OCI-LY1 (cell line): ENCODE data around the gene C1GALT1C1L.

Source experiments
- H2AFZ ChIP-seq: fragments of 200-600 bp; sonication (generic), shearing (Covaris generic); 2 replicates; pipeline ENCODE4 v1.6.0; 2014; ENCODE audit warnings: antibody characterized with exemption, mild to moderate bottlenecking, low read length
- H3F3A ChIP-seq: fragments of 200-600 bp; sonication (generic), shearing (Covaris generic); 2 replicates; pipeline ENCODE4 v1.6.0; 2014; ENCODE audit warnings: mild to moderate bottlenecking, antibody characterized with exemption, low read length, moderate library complexity; ENCODE audit not compliant: insufficient read depth
- H3K27ac ChIP-seq: fragments of 200-600 bp; sonication (generic); 2 replicates; pipeline ENCODE4 v1.5.1; 2014; ENCODE audit warnings: low read length, mixed run types, mild to moderate bottlenecking, low read depth; ENCODE audit not compliant: poor library complexity, severe bottlenecking
- H3K27me3 ChIP-seq: fragments of 200-600 bp; sonication (generic); 2 replicates; pipeline ENCODE4 v1.6.0; 2014; ENCODE audit warnings: antibody characterized with exemption, mild to moderate bottlenecking, low read length, moderate library complexity; ENCODE audit not compliant: insufficient read depth
- H3K36me3 ChIP-seq: fragments of 200-600 bp; sonication (generic); 2 replicates; pipeline ENCODE4 v1.6.1; 2014; ENCODE audit warnings: mild to moderate bottlenecking, antibody characterized with exemption, low read length, moderate library complexity, mixed read lengths; ENCODE audit not compliant: insufficient read depth
- H3K4me1 ChIP-seq: fragments of 200-600 bp; sonication (generic); 2 replicates; pipeline ENCODE4 v1.5.1; 2014; ENCODE audit warnings: mild to moderate bottlenecking, low read length, moderate library complexity; ENCODE audit not compliant: insufficient read depth, severe bottlenecking
- H3K4me2 ChIP-seq: fragments of 200-600 bp; sonication (generic), shearing (Covaris generic); 2 replicates; pipeline ENCODE4 v1.6.1; 2014; ENCODE audit warnings: low read length
- H3K4me3 ChIP-seq: fragments of 200-600 bp; sonication (generic); 2 replicates; pipeline ENCODE4 v1.5.1; 2014; ENCODE audit warnings: low read length, low read depth, mild to moderate bottlenecking, mixed read lengths; ENCODE audit not compliant: poor library complexity, severe bottlenecking
- H3K79me2 ChIP-seq: fragments of 200-600 bp; shearing (Covaris generic); 2 replicates; pipeline ENCODE4 v1.6.1; 2016; ENCODE audit warnings: mixed run types, low read length, mixed read lengths; ENCODE audit not compliant: insufficient read depth
- H3K9ac ChIP-seq: fragments of 200-600 bp; sonication (generic), shearing (Covaris generic); 2 replicates; pipeline ENCODE4 v1.6.1; 2014; ENCODE audit warnings: mild to moderate bottlenecking, low read length, mixed read lengths
- H3K9me2 ChIP-seq: fragments of 200-600 bp; sonication (generic), shearing (Covaris generic); 2 replicates; pipeline ENCODE4 v1.6.1; 2014; ENCODE audit warnings: low read depth, mild to moderate bottlenecking, low read length, mixed read lengths
- H3K9me3 ChIP-seq: fragments of 200-600 bp; shearing (Covaris generic); 2 replicates; pipeline ENCODE4 v1.6.1; 2014; ENCODE audit warnings: low read length, mixed read lengths
- H4K20me1 ChIP-seq: fragments of 200-600 bp; sonication (generic), shearing (Covaris generic); 2 replicates; pipeline ENCODE4 v1.6.0; 2016; ENCODE audit warnings: mild to moderate bottlenecking, low read length; ENCODE audit not compliant: insufficient read depth
- CTCF ChIP-seq: fragments of 200-600 bp; sonication (generic), shearing (Covaris generic); IDR thresholded peaks from 2 replicates; pipeline ENCODE4 v1.5.1; 2017; ENCODE audit warnings: mild to moderate bottlenecking, antibody characterized with exemption, low read length, moderate library complexity, mixed read lengths
- EZH2 ChIP-seq: fragments of 200-600 bp; sonication (generic), shearing (Covaris generic); IDR thresholded peaks from 2 replicates; pipeline ENCODE4 v1.8.0; 2017; ENCODE audit warnings: borderline replicate concordance, mixed run types, mild to moderate bottlenecking, antibody characterized with exemption, low read length, moderate library complexity, mixed read lengths

C1GALT1C1L gene

GRCh38 chr2:43634604-43635306 is 41.5 kb downstream of the C1GALT1C1L start:
- Histone ChIP-seq H3K27ac (no peak overlapping the region), H3K79me2 (no peaks in the 10 kb centered on the region), H4K20me1 (no peaks in the 10 kb centered on the region), H2AFZ (no peak overlapping the region), H3F3A (no peaks in the 10 kb centered on the region), H3K9ac (no peak overlapping the region), H3K36me3 (no peaks in the 10 kb centered on the region), H3K4me3 (no peak overlapping the region), H3K4me2 (no peak overlapping the region), H3K9me2 (no peaks in the 10 kb centered on the region), H3K27me3 (no peaks in the 10 kb centered on the region; the same call in 1 of the 2 replicates), H3K9me3 (peaks cover 3% of the 10 kb centered on the region; the same call in 1 of the 2 replicates), H3K4me1 (no peaks in the 10 kb centered on the region)
- no peak for TF ChIP-seq EZH2
- TF ChIP-seq CTCF = no peak

- Histone ChIP-seq H3K36me3 (no peaks in the 10 kb centered on the region), H3K4me2 (no peak overlapping the region), H3K27ac (no peak overlapping the region), H3K79me2 (no peaks in the 10 kb centered on the region), H3K4me1 (no peaks in the 10 kb centered on the region), H3K9me3 (no peaks in the 10 kb centered on the region), H3K4me3 (no peak overlapping the region), H3K9me2 (no peaks in the 10 kb centered on the region), H3F3A (no peaks in the 10 kb centered on the region), H3K9ac (no peak overlapping the region), H4K20me1 (no peaks in the 10 kb centered on the region), H3K27me3 (no peaks in the 10 kb centered on the region; the same call in 1 of the 2 replicates), H2AFZ (no peak overlapping the region)
- TF ChIP-seq EZH2 = no peak
- no peak for TF ChIP-seq CTCF
These were observed 44.5 kb downstream of the C1GALT1C1L start for GRCh38 chr2:43631618-43632317.
